Gastrocnemius medialis (tissue), 4 donors: Measurements from ENCODE around the gene UBE4B.

Source experiments
- CTCF ChIP-seq, 5 experiments: fragments of 450-650 bp in 3 of 5; fragments of 200-600 bp in 2 of 5; sonication (generic) in 2 of 5; IDR thresholded peaks in 4 of 5; conservative IDR thresholded peaks in 1 of 5; 1 replicate in 4 of 5; 2 replicates in 1 of 5; pipeline ENCODE4 v1.5.1; 2016 to 2019; ENCODE audit warnings: antibody characterized with exemption in 5 of 5, mild to moderate bottlenecking in 3 of 5, moderate library complexity in 3 of 5
- POLR2A ChIP-seq, 2 donors: fragments of 450-650 bp; IDR thresholded peaks; one replicate each; pipeline ENCODE4 v1.6.1; 2017; ENCODE audit warnings: antibody characterized with exemption in 2 of 2, mild to moderate bottlenecking in 2 of 2, moderate library complexity in 2 of 2

GRCh38 chr1:10177876-10178275, 145.1 kb downstream of the UBE4B start:
- TF ChIP-seq POLR2A (IDR thresholded peaks at IDR 0.05) (no peak), CTCF (IDR thresholded peaks at IDR 0.05 in 4 of 5, conservative IDR thresholded peaks at IDR 0.05 in 1 of 5) (no peak)
